Activated T-cell treated with anti-CD3 and anti-CD28 coated beads for 24 hours (primary cell): ENCODE data around the gene FNIP2.
"Not testable (repeated sequence)": the region's sequence is repeated elsewhere in the genome, so short reads cannot be mapped to it uniquely, and the experiment has no call there.

Experiments used
- DNase-seq: peaks from one replicate; pipeline ENCODE4 v3.0.0-alpha.2; 2020; ENCODE audit warnings: low read depth

Gene FNIP2

GRCh38 chr4:158768555-158769174 lies at the start of gene FNIP2:
Gene FNIP2, plus strand, starts transcription at chr4:158769026. Its CDS starts 187 bp downstream, at chr4:158769213.
- peak; percentile 48 for DNase-seq

- DNase-seq: no peak
Measured at GRCh38 chr4:158721680-158722079, 47.1 kb upstream of the FNIP2 start.

- no peak for DNase-seq
Measured at GRCh38 chr4:158722291-158722916, 46.4 kb upstream of the FNIP2 start.

- peak; percentile 81 for DNase-seq
Measured at GRCh38 chr4:158722917-158723793, 45.7 kb upstream of the FNIP2 start, which contains the start of gene PPID. Gene PPID, minus strand, starts transcription at chr4:158723396. Its CDS starts 108 bp downstream, at chr4:158723288.

GRCh38 chr4:158724637-158725036 lies 44.2 kb upstream of the FNIP2 start:
- DNase-seq: no peak

GRCh38 chr4:158726633-158727032 lies 42.2 kb upstream of the FNIP2 start:
- DNase-seq: no peak

- no peak for DNase-seq
Measured at GRCh38 chr4:158728236-158728635, 40.6 kb upstream of the FNIP2 start.

GRCh38 chr4:158729716-158730559 lies 38.9 kb upstream of the FNIP2 start:
- DNase-seq: peak; percentile 25

GRCh38 chr4:158738866-158739265 lies 30.0 kb upstream of the FNIP2 start:
- no peak for DNase-seq

GRCh38 chr4:158739600-158739999 lies 29.2 kb upstream of the FNIP2 start:
- no peak for DNase-seq

GRCh38 chr4:158741326-158742021 lies 27.4 kb upstream of the FNIP2 start:
- no peak for DNase-seq

GRCh38 chr4:158746537-158746936 lies 22.3 kb upstream of the FNIP2 start:
- DNase-seq: not testable (repeated sequence)

- no peak for DNase-seq
Measured at GRCh38 chr4:158750379-158750778, 18.4 kb upstream of the FNIP2 start.

GRCh38 chr4:158754385-158755180 lies 14.2 kb upstream of the FNIP2 start:
- DNase-seq: no peak

GRCh38 chr4:158755819-158756218 lies 13.0 kb upstream of the FNIP2 start:
- DNase-seq: not testable (repeated sequence)

GRCh38 chr4:158756588-158756987 lies 12.2 kb upstream of the FNIP2 start:
- no peak for DNase-seq

GRCh38 chr4:158758142-158758541 lies 10.7 kb upstream of the FNIP2 start:
- no peak for DNase-seq

- DNase-seq: no peak
Measured at GRCh38 chr4:158758703-158759102, 10.1 kb upstream of the FNIP2 start.

GRCh38 chr4:158759539-158759938 lies 9.3 kb upstream of the FNIP2 start:
- not testable (repeated sequence) for DNase-seq

GRCh38 chr4:158760866-158761265 lies 8.0 kb upstream of the FNIP2 start:
- DNase-seq: no peak
